ENCODE measurements around the gene PCDH9.
"Not testable (repeated sequence)": the region's sequence is repeated elsewhere in the genome, so short reads cannot be mapped to it uniquely, and the experiment has no call there.

The PCDH9 gene

DNA sequence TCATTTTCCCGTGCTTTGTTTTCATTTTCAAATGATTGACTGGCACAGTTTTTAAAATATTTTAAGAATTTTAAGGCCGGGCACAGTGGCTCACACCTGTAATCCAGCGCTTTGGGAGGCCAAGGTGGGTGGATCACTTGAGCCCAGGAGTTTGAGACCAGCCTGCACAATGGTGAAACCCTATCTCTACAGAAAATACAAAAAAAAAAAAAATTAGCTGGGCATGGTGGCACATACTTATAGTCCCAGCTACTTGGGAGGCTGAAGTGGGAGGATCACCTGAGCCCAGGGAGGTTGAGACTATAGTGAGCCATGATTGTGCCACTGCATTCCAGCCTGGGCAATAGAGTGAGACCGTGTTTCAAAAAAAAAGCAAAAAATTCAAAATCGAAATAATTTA lies 133.2 kb downstream of the PCDH9 start:
- FAIRE-seq; DNase-seq (ENCODE audit: extremely low spot score, insufficient read length, low read depth): not testable (repeated sequence)

DNA sequence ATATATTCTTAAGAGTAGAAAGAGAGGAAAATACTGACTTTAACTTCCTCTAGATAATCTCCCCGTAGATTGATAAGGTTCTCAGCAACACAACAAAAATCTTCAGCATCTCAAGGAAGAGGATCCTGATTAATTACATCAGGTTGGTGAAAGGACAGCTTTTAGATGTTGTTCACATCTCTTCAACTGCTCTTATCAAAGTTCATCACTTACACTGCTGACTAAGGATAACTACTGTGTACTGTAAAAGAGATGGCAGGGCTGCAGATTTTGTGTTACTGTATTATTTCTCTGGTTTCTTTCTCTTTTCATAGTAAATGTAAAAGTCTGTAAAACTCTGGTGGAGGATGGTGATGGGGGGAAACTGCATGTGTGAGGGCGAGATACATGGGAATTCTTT lies 133.7 kb downstream of the PCDH9 start:
- FAIRE-seq (no peak), DNase-seq (ENCODE audit: extremely low spot score, insufficient read length, low read depth) (no peak)

DNA sequence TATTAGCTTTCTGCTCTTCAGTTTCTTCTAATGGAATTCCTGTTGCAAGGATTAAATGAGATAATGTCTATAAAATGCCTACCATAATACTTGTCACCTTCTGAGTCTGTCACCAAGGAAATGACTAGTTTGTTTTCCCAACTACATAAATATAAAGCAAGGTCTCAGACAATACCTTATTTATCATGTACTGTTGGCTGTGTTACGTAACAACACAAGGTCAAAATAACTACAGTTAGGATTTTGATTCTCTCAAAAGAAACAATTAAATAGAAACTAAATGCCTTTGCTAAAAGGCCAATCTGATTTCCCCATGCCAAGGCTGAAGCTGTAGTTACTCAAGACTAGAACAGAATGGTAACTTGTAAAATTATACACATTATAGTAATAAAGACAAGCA lies 134.5 kb downstream of the PCDH9 start:
- DNase-seq (ENCODE audit: extremely low spot score, insufficient read length, low read depth), result no peak
- no peak for FAIRE-seq

DNA sequence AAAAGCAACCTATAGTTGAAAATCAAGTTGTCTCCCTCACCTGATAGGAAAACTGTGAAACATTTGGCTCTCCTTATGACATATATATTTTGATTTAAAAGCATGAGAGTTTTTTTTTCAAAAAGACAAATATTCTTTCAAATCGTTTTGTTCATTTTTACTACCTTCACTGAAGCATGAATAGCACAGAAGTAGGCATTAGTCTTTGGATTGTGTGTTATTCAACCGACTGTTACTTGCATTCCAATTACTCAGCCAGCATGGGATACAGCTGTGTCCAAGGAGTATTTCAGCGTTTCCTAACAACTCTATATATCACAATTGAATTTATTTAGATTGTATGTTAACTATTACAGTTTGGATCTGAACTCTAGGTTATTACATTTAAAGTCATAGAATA lies 135.2 kb downstream of the PCDH9 start:
- DNase-seq (ENCODE audit: extremely low spot score, insufficient read length, low read depth) (no peak), FAIRE-seq (no peak)

GRCh38 chr13:67094078-67094477 lies 136.1 kb downstream of the PCDH9 start:
- DNase-seq (ENCODE audit: extremely low spot score, insufficient read length, low read depth) (no peak), FAIRE-seq (no peak)

GRCh38 chr13:67091603-67092002 lies 138.5 kb downstream of the PCDH9 start:
- DNase-seq (ENCODE audit: extremely low spot score, insufficient read length, low read depth) (no peak), FAIRE-seq (no peak)

GRCh38 chr13:67090856-67091255 lies 139.3 kb downstream of the PCDH9 start:
- FAIRE-seq (no peak), DNase-seq (ENCODE audit: extremely low spot score, insufficient read length, low read depth) (no peak)

DNA sequence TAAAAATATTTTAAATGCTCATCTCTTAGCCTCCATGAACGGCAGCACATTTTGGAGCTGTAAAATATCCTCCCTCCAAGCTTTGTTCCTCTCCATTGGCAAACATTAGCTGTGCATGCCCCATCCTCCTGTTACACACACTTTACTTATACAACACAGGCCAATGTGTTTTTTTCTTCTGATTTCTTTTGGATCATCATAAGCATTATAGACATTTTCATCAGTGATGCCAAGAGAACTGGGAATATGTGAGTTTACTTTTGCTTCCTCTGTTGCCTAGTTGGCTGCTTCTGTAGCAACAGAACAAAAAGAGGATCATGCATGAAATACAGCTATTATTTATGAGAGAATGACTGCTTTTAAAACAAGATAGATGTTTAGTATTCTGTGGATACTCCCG lies 142.6 kb downstream of the PCDH9 start:
- DNase-seq (ENCODE audit: extremely low spot score, insufficient read length, low read depth), result no peak
- FAIRE-seq, result no peak

GRCh38 chr13:67086260-67086659 lies 143.9 kb downstream of the PCDH9 start:
- DNase-seq (ENCODE audit: extremely low spot score, insufficient read length, low read depth) (no peak), FAIRE-seq (no peak)

GRCh38 chr13:67084066-67084465 lies 146.1 kb downstream of the PCDH9 start:
- no peak for DNase-seq (ENCODE audit: extremely low spot score, insufficient read length, low read depth)
- FAIRE-seq, result no peak

GRCh38 chr13:67083519-67083918 lies 146.6 kb downstream of the PCDH9 start:
- no peak for DNase-seq (ENCODE audit: extremely low spot score, insufficient read length, low read depth)
- FAIRE-seq, result no peak

DNA sequence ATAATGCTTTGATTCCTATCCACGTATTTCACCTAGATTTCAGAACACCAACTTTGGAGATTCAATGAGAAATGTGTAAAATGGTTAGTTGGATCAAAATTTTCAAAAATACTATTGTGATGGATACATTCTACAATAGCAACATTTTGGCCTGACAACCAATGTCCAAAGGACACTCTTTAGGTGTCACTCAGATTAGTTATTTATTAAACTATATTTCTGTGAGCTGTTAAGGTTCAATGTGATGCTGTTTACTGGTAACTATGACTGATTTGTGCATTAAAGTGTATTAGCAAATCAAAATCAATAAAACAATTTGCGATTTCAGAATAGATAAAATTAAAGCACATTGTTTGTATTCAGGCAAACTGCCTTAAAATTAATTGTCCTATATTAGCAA lies 149.8 kb downstream of the PCDH9 start:
- FAIRE-seq, result no peak
- DNase-seq (ENCODE audit: extremely low spot score, insufficient read length, low read depth), result no peak

DNA sequence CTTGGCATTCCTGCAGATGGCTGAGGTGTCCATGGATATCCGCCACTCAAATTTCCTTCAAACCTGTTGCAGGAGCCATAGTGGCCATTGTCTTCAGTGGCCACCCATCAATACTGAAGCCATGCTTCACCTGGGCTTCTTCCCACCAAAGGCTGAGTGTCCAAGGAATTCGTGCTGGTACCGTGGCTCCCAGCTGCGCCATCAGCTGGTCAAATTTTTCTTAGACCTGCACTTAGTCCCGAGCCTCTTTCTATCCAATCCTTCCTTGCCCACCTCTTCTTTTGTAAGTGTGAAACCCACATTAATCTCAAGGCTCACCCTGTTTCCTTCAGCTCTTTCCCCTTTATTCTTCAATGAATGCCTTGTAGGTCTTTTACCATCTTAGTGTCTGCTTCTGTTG lies 152.1 kb downstream of the PCDH9 start:
- FAIRE-seq, result no peak
- no peak for DNase-seq (ENCODE audit: extremely low spot score, insufficient read length, low read depth)

GRCh38 chr13:67077132-67077531 lies 153.0 kb downstream of the PCDH9 start:
- no peak for DNase-seq (ENCODE audit: extremely low spot score, insufficient read length, low read depth)

GRCh38 chr13:67076378-67076777 lies 153.8 kb downstream of the PCDH9 start:
- DNase-seq (ENCODE audit: extremely low spot score, insufficient read length, low read depth) (no peak), FAIRE-seq (no peak)

More at GRCh38 chr13:67077132-67077531, 153.0 kb downstream of the PCDH9 start:
- FAIRE-seq, result no peak

DNA sequence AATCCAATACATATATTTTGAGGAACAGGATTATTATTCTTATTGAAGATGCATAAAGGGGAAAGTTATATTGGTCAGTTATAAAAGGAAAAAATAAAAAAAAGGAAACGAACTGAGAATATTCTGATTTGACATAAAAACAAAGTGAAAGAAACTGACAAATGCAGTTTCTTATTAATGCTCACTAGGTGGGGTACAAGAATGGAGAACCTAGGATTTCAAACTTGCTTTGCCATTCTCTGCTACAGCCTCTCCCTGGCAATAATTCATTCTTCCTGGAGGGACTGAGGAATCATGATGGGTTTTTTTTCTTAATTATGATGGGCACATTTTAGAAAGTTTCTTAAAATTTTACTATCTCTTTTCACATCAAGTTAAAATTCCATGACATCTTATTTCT lies 154.9 kb downstream of the PCDH9 start:
- DNase-seq (ENCODE audit: extremely low spot score, insufficient read length, low read depth) (no peak), FAIRE-seq (no peak)

DNA sequence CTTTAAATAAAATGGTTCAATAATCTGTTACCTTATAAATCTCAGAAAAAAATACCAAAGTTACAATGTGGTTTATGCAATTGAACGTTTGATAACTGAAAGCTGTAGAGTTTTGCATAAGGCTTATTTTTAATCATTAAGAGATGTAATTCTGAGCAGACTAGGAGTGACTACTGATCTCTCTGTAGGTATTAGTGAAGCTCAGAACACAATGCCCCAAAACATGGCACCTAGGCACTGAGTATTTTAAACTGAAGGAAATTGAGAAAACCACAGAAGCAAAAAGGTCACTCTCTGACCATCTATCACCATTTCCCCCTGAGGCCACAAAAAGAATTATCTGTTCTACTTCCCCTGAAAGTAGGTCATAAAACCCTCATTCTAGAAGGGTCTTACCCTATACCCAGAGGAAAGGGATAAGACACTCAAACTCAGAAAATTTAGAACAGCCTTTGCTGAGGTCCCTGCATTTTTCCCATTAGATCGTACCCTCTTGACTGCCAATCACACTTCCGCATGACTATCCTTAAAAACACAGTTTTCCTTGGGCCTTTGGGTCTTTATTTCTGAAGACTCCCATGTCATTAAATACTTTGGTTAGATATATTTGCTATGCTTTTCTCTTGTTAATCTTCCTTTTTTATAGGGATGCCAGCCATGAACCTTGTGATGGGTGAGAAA lies 158.1 kb downstream of the PCDH9 start:
- FAIRE-seq, result no peak

DNA sequence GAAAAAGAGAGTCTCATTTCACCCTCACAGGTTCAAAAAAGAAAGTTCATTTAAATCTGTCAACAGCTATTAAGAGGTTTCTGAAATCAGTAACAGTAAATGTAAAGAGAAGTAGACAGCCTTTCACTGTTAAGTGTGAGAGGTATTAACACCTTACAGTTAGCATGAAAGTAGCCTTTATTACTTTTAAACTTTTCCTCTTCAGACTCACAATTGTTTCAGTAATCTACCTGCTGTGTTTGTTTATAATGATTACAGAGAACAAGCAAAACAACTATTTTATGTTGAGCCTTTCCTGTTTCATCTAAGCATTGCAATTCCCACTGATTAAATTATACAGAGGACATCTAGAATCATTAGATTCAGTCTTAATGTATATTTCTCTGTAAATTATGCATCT lies 159.8 kb downstream of the PCDH9 start:
- no peak for FAIRE-seq
- DNase-seq (ENCODE audit: extremely low spot score, insufficient read length, low read depth), result no peak

More for the DNA sequence above, 158.1 kb downstream of the PCDH9 start:
- DNase-seq (ENCODE audit: extremely low spot score, insufficient read length, low read depth), result no peak

- FAIRE-seq, result no peak
Measured at GRCh38 chr13:67069117-67069767, 160.9 kb downstream of the PCDH9 start.

GRCh38 chr13:67064920-67065319 lies 165.2 kb downstream of the PCDH9 start:
- FAIRE-seq (no peak), DNase-seq (ENCODE audit: extremely low spot score, insufficient read length, low read depth) (no peak)

More at GRCh38 chr13:67069117-67069767, 160.9 kb downstream of the PCDH9 start:
- DNase-seq (ENCODE audit: extremely low spot score, insufficient read length, low read depth), result no peak

- FAIRE-seq (no peak), DNase-seq (ENCODE audit: extremely low spot score, insufficient read length, low read depth) (no peak)
Measured at GRCh38 chr13:67063036-67063435, 167.1 kb downstream of the PCDH9 start.

- DNase-seq (ENCODE audit: extremely low spot score, insufficient read length, low read depth) (no peak), FAIRE-seq (no peak)
Measured at GRCh38 chr13:67062160-67062559, 168.0 kb downstream of the PCDH9 start.

Measured in GM18507 (cell line).